GM18870 (cell line): ENCODE data around the gene MGME1.

ENCODE experiments used
- ATAC-seq: cut with Tn5 transposase; IDR thresholded peaks from one replicate; pipeline ENCODE4 v1.9.1; 2021; ENCODE audit warnings: moderate library complexity; ENCODE audit not compliant: unreplicated experiment

MGME1 gene

DNA sequence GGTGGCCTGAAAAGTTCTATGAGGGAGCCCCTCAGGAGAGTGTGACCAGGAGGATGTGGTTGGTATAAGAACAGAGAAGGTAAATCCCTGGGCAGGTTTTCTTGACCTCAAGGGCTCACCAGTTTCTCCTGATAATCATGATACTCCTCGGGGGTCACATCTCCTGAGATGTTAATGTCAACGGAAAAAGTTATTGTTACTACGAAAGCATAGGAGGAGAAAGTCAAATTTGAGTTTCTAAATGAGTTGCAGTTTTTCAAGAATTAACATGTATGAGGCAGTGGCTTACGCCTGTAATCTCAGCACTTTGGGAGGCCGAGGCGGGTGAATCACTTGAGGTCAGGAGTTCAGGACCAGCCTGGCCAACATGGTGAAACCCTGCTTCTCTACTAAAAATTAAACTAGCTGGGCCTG, 23.4 kb downstream of the MGME1 start:
- peak; percentile 49 for ATAC-seq

DNA sequence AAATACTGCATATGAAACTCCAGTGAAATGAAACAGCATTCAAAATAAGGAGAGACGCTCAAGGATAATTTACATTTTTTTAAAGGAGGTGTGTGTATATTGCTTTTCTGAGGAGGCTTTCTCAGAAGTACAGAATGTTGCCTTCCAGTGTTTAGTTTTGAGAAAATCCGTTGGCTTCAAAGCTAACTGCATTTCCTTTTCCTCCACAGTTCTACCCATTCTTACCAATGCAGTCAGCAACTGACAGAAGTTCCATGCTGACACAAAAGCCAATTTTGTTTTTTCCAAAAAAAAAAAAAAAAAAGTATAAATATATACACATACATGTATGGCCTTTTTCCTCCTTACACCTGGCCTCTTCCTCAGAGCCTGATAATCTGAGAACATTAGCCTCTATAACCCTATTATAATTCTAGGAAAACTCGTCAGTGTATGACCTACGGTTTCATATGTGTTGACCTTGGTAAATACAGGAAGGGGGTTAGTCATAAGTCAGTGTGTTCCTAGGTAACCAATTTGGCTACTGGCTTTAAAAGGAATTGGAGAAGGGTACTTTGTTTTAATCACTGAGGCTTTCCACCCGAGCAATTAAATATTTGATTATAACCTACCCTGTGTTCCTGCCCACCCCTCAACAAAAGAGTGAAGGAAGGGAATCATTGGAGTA, 24.2 kb downstream of the MGME1 start:
- ATAC-seq = no peak

DNA sequence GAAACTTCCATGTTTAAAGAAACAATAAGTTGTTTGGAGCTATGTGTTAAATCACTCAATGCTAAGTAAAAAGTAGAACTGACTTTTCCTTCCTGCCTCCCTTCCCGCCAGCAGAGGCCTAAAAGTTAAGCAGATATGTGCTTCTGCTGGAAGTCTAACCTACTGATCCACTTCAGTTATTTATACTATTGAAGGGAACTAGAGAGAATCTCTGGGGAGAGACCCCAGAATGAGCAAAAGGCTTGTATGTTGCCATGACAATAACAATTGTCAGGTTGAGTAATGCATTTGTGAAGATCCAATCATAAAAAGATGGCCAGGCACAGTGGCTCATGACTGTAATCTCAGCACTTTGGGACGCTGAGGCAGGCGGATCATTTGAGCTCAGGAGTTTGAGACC, 24.7 kb downstream of the MGME1 start:
- no peak for ATAC-seq

DNA sequence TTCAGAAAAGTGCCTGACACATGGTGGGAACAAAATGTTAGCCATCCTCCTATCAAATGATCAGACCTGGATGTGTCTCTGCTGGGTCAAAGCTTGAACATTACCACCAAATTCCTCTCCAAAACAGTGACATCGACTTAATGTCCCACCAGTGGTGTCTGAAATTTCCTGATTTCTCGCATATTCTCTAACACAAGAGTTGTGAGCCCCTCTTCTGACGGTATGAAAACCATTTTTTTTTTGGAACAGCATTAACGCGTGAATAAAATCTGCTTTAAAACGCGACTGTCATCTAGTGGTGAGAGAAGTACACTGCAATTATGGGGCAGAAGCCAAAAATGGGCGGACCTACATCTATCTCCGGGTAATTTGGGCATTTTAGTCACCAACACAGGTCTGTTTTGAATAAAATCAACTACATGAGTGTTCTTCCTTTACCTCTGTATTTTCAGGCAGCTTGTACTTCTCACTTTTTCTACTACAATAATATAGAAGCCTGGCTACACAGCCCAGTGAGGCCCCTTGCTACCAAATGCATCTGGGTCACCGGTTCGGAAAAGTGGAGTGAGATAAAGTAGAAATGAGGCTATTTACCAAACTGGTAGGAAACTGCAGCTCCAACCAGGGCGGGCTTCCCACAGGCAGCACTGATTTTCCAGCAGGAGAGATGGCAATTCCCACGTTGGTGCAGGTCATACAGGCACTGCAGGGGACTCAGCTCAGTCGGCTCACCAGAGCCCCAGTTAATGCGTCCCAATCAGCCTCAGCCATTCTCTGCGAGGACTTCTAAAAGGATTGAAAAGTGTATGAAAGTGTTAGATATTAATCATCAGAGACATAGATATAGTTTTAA, 27.4 kb downstream of the MGME1 start:
- no peak for ATAC-seq

DNA sequence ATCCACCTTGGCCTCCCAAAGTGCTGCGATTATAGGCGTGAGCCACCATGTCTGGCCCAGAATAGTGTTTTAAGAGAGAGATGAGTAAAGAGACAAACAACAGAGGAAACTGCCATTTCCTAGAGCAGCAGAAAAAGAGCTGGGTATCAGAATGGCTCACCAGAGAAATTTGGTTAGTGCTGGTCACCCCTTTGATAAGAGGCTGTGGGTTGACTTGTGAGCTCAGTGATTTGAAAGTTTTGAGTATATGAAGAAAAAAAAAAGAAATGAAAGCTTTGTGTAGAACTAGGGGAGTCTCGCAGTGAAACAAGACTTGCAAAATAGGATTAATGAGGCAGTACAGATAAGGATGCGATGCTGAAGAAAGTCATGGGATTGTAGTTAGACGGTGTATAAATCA, 29.6 kb downstream of the MGME1 start:
- no peak for ATAC-seq

DNA sequence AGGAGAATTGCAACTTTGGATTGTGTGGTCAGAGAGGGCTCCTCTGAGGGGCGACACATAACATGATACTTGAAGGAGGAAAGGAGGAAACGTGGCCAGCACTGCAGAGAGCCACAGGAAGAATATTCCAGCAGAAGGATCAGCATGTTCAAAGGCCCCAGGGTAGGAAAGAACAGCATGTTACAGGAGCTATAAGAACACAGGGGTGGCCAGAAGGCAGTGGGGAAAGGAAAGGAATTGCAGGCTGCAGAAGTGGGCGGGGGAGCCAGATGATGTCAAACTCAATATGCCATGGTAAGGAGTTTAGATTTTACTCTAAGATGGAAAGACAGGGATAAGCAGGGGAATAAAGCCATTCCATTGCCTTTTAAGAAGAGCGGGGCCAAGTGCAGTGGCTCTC, 30.7 kb downstream of the MGME1 start:
- no peak for ATAC-seq

DNA sequence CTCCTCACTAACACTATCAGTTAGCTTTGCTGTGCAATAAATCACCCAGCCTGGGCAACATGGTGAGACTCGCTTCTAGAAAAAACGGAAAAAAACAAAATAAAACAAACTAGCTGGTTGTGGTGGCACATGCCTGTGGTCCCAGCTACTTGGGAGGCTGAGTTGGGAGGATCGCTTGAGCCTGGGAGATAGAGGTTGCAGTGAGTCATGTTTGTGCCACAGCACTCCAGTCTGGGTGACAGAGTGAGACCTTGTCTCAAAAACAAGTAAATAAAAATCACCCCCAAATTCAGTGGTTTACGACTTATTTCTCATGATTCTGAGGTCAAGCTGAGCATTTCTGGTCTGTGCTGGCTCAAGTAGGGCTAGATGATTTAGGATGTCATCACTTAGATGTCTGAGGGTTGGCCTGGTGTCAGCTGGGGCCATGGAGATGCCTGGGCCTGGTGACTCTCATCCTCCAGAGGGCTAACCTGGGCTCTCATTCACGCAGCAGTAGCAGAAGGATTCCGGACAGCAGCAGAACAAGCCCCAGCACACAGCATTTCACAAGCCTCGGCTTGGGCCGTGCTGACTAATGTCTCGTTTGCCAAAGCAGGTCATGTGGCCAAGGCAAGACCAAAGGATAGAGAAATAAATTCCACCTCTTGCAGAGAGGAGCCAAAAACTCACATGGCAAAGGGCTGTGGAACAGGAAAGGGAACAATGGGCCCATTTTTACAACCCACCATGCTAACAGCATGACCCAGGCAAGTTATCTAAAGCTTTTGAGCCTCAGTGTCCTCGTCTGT, 32.5 kb downstream of the MGME1 start:
- ATAC-seq = no peak

DNA sequence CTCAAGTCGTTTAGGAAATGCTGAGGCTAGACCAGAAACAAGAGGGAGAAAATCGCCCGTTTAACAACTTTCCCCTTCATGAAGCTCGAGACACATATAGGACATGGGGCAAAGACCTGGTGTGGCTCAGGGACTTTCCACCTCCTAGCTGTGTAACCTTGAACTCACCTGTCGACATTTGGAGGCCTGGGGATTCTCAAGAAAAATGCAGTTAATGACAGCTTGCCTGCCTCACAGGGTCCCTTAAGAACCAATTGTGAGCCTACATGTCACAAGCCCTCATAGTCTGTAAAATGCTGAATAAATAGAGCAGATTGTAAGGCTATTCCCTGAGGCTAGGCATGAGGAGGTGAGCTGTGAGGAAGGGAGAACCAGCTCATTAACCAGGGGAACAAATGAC, 35.1 kb downstream of the MGME1 start:
- no peak for ATAC-seq

DNA sequence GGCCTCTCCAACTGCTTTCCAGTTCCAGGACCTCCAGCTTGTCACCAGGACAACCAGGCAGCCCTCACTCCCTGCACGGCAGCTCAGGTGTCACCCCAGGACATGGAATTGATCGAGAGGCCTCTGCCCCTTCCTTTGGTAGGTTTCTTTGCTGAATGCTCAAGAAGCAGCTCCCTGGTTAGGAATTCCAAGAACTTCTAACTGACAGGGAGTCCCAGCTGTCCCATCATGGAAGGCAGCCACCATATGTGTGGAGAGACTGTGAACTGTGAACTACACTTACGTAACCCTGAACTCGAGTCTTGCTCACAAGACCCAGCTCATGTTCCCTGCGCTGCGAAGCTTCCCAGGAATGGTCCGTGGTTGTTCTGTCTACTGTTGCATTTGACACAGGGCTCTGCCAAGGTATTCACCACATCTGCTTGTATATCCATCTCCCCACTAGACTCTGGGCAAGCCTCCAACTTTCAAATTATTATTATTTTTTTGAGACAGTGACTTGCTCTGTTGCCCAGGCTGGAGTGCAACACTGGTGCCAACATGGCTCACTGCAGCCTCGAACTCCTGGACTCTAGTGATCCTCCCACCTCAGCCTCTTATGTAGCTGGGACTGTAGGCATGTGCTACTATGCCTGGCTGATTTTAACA, 35.7 kb downstream of the MGME1 start:
- no peak for ATAC-seq

DNA sequence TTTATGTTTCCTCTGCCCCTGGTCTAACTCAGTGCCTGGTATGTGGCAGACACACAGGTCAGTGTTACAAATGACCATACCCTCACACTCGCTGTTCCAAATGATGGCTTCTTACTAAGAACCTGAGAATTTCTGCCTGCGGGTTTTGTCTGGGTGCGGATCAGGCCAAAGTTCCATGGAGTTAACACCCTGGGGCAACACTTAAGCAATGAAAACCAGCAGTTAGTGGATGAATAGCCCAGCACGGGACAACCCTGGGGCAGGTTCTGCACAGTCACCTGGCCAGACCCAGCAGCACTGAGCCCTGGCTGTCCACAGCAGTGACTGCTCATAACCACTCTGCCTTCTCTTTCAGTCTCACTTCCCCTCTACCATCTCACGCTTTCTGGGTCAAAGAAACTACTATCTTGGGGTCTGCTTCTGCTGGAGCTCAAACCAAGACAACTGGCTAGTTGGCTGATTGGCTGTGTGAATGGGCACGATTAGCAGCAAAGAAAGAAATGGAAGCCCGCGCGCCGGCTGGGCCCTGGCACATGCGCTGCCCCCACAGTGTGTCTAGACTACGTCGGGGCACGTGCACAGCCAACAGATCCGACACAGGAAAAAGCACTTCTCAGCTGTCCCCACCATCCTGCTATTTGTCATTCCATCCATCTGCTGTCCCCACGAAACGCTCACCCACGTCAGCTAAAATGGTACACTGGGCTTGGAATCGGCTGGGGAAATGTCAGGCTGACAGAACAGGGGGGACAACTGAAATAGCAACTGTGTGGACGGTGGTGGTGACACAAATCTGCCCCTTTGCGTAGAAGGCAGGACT, 36.6 kb downstream of the MGME1 start:
- ATAC-seq = peak; percentile 92

DNA sequence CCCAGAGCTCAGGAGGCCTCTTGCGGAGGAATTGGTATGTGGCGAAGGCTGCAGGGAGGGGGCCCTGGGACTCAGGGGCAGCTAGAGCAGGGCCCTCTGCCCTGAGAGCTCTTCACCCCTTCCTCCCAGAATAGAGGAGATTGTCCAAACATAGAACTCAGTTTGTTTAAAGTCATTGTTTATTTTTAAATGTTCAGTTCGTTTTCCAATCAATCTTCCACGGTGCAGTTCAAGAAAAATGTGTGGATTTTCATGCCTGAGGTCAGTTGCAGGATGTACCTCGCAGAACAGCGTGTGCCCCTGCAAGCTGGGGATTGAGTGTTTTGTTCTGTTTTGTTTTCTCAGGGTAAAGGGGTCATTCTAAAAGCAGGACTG, 37.2 kb downstream of the MGME1 start:
- no peak for ATAC-seq

DNA sequence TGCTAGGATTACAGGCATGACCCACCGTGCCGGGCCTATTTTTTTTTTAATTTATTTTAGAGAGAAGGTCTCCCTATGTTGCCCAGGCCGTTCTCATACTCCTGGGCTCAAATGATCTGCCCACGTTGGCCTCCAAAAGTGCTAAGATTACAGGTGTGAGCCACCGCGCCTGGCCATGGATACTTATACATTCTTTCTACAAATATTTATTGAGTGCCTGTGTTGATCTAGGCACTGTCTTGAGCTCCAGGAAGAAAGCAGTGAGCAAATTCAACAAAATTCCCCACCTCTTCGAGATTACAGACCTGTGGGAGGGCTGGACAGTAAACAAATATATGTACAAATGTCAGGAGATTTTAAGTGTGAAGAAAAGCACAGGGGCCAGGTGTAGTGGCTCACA, 37.9 kb downstream of the MGME1 start:
- no peak for ATAC-seq

DNA sequence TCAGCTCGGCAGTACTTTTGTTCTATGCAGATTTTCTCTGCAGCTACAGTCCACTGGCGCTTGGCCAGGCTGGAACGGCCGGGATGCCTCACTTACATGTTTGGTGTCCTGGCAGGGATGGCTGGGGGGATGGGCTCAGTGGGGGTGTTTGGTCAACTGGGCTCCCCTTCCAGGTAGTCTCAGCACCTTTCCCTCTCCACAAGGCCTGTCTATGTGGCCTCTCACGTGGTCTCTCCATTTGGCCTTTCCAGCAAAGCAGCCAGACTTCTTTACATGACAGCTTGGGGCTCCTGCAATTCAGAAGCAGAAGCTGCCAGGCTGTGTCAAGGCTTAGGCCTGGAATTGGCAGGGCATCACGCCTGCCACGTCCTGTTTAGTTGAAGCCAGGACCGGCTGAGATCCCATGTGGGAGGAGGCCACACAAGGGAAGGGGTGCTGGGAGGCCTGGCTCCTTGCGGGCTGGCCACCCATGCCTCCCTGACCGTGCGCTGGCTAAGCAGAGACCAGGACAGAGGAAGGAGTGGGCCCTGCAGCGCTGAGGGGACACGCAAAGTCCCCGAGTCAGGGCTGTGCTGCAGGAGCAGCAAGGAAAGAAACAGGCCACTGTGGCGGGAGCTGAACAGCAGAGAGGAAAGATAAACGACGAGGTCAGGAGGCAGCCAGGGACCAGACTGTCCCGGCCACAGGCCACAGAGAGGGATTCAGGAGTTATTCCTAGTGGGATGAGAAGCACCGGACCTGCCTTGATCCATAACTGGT, 38.9 kb downstream of the MGME1 start:
- ATAC-seq = no peak

DNA sequence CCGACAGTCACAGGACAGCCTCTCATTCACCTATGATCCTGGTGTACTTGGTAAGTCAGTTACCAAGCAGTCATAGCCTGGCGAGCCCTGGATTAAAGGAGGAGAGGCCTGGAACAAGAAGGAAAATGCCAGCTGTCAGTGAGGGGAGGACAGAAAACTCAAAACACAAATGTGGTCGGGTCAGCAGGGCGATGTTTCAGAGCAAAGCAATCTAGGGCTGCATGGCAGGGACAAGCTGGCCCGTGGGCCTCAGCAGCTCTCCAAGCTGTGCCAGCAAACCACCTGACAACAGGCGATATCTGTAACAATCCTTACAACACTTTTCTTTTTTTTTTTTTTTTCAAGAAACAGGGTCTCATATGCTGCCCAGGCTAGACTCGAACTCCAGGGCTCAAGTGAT, 40.3 kb downstream of the MGME1 start:
- no peak for ATAC-seq

DNA sequence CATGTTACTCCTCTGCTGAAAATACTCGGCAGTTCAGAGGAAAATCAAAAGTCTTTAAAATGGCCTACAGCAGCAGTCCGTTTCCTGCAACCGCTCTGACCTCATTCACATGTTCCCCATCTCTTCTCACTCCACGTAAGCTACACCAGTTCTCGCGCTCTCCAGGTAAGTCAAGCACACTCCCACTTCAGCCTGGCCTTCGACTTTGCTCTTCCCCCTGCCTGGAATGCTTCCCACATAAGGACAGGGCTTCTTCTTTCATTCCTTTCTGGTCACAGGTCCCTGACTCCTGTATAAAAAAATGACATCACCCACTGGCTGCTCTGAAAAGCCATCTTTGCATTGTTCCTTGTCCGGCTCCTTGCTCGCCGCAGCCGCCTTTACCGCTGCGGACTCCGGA, 42.7 kb downstream of the MGME1 start:
- no peak for ATAC-seq

DNA sequence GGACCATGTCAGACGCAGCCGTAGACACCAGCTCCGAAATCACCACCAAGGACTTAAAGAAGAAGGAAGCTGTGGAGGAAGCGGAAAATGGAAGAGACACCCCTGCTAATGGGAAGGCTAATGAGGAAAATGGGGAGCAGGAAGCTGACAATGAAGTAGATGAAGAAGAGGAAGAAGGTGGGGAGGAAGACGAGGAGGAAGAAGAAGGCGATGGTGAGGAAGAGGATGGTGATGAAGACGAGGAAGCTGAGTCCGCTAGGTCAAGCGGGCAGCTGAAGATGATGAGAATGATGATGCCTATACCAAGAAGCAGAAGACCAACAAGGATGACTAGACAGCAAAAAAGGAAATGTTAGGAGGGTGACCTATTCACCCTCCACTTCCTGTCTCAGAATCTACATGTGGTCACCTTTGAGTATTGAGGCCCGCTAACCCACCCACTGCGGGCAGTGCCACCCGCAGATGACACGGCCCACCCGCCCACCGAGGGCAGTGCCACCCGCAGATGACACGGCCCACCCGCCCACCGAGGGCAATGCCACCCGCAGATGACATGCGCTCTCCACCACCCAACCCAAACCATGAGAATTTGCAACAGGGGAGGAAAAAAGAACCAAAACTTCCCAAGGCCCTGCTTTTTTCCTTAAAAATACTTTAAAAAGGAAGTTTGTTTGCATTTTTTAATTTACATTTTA, 43.3 kb downstream of the MGME1 start:
- no peak for ATAC-seq

DNA sequence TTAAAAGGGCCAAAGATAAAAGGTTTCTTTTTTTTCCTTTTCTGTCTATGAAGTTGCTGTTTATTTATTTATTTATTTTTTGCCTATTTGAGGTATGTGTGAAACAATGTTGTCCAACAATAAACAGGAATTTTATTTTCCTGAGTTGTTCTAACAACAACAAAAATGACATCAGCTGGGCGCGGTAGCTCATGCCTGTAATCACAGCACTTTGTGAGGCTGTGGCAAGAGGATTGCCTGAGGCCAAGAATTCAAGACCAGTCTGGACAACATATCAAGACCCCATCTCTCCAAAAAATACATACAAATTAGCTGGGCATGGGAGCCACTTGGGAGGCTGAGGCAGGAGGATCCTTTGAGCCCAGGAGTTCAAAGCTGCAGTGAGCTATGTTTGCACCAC, 44.1 kb downstream of the MGME1 start:
- ATAC-seq = no peak

DNA sequence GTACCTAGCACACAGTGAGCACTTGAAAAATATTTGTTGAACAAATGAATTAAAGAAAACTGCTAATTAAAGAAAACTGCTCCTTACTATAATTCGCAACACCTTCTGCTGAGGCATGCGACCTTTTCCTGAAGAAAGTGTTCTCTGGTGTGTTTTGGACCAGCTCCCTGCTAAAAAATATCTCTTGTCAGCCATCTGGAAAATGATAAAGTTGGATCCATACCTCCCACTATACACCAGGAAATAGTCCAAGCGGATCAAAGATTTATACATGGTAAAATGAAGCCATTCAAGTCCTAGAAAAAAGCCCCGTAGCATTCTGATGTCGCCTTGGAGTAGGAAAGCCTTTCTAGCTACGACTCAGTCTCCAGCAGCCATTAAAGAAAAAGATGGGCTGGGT, 45.6 kb downstream of the MGME1 start:
- no peak for ATAC-seq

DNA sequence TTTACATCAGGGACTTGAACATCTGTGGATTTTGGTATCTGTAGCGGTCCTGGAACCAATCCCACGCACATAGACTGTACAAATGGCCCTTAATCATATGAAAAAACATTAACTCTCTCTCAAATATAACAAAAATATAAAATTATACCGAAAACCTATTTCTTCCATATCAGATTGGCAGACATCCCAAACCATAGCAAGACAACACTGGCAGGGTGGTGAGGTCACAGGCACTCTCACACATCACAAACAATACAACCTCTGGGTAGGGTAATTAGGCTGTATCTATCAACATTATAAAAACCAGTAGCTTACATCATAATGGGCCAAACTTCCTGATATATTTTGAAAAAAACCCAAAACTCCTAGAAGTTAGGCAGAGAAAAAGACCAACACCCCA, 48.0 kb downstream of the MGME1 start:
- ATAC-seq = no peak
